ENCODE results near the gene DTNBP1. TPM values are rescaled to one million over a fixed set of nuclear protein-coding genes. Genes with fewer than 3 reads are reported as not detected.

Gene DTNBP1
- polyA plus RNA-seq, 1 experiment, result 19.1 TPM

GRCh38 chr6:15520626-15521203, 142.1 kb downstream of the DTNBP1 start:
- DNase-seq (ENCODE audit: low read depth), result no peak
- H3K4me3 ChIP-seq (ENCODE audit: low read depth, low read length), result no peak overlapping the region
- H3K36me3 ChIP-seq (ENCODE audit: control insufficient read depth, insufficient read depth, low read length), result peaks cover 36% of the 10 kb centered on the region
- H3K27me3 ChIP-seq (ENCODE audit: control insufficient read depth, insufficient read depth, low read length), result no peaks in the 10 kb centered on the region
- POLR2A ChIA-PET, result no interaction called here
- CTCF ChIA-PET, result interaction anchor here (1.2 kb wide), 1 partner anchor 13 kb away, joined by 4 read pairs; no protein-coding TSS in a partner anchor
- TF ChIP-seq, protein P1, sequence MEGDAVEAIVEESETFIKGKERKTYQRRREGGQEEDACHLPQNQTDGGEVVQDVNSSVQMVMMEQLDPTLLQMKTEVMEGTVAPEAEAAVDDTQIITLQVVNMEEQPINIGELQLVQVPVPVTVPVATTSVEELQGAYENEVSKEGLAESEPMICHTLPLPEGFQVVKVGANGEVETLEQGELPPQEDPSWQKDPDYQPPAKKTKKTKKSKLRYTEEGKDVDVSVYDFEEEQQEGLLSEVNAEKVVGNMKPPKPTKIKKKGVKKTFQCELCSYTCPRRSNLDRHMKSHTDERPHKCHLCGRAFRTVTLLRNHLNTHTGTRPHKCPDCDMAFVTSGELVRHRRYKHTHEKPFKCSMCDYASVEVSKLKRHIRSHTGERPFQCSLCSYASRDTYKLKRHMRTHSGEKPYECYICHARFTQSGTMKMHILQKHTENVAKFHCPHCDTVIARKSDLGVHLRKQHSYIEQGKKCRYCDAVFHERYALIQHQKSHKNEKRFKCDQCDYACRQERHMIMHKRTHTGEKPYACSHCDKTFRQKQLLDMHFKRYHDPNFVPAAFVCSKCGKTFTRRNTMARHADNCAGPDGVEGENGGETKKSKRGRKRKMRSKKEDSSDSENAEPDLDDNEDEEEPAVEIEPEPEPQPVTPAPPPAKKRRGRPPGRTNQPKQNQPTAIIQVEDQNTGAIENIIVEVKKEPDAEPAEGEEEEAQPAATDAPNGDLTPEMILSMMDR (IDR thresholded peaks at IDR 0.05; ENCODE audit: insufficient read depth, low read depth, low read length), result no peak

DNA sequence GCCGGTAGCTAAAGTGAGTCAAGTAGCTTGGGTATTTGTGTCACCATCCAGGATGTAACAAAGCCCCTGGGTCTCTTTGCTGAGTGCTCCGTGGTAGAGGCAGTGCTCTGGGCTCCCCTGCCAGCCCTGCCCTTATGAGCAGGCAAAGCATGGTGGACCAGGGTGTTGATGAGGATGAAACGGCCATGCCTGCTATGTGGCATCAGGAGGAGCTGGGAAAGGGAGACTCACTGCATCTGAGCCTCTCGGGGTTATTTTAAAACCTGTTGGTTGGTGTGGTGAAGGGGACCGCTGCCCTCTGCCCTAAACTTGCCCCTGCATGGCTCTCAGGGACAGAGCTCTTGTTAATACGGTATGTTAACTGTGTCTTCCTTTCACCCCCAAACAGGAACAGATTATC, 143.1 kb downstream of the DTNBP1 start:
- H3K27me3 ChIP-seq (ENCODE audit: control insufficient read depth, insufficient read depth, low read length), result no peaks in the 10 kb centered on the region
- H3K4me3 ChIP-seq (ENCODE audit: low read depth, low read length), result no peak overlapping the region
- CTCF ChIA-PET, result interaction anchor here (1.2 kb wide), 1 partner anchor 14 kb away, joined by 4 read pairs; no protein-coding TSS in a partner anchor
- TF ChIP-seq, protein P1 (IDR thresholded peaks at IDR 0.05; ENCODE audit: insufficient read depth, low read depth, low read length), result no peak
- peaks cover 36% of the 10 kb centered on the region for H3K36me3 ChIP-seq (ENCODE audit: control insufficient read depth, insufficient read depth, low read length)
- POLR2A ChIA-PET, result no interaction called here
- DNase-seq (ENCODE audit: low read depth), result no peak

DNA sequence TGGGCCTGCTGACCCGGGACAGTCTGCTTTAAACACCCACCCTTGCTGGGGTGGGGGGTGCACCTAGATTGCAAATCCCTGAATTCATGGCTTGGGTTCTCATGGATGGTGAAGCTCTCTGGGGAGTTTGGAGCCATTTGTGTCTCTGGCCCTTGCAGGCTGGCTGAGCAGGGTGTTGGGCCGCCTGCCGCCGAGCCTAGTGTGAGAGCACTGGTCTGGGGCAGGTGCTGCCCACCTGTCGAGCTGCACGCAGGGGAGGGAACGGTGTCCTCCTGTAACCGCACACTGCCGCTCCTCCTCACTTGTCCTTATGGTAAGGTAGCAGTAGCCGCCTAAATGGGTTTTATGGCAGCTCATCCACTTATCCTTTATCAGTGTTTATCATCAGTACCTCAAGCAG, 143.9 kb downstream of the DTNBP1 start:
- TF ChIP-seq, protein P1 (IDR thresholded peaks at IDR 0.05; ENCODE audit: insufficient read depth, low read depth, low read length), result no peak
- ChIA-PET POLR2A (no interaction called here), CTCF (no interaction called here)
- Histone ChIP-seq H3K27me3 (ENCODE audit: control insufficient read depth, insufficient read depth, low read length) (no peaks in the 10 kb centered on the region), H3K4me3 (ENCODE audit: low read depth, low read length) (no peak overlapping the region), H3K36me3 (ENCODE audit: control insufficient read depth, insufficient read depth, low read length) (peaks cover 32% of the 10 kb centered on the region)
- DNase-seq (ENCODE audit: low read depth), result no peak

GRCh38 chr6:15518057-15518456, 144.8 kb downstream of the DTNBP1 start:
- POLR2A ChIA-PET, result no interaction called here
- CTCF ChIA-PET, result no interaction called here
- no peak overlapping the region for H3K4me3 ChIP-seq (ENCODE audit: low read depth, low read length)
- H3K36me3 ChIP-seq (ENCODE audit: control insufficient read depth, insufficient read depth, low read length), result peaks cover 35% of the 10 kb centered on the region
- TF ChIP-seq, protein P1 (IDR thresholded peaks at IDR 0.05; ENCODE audit: insufficient read depth, low read depth, low read length), result no peak
- DNase-seq (ENCODE audit: low read depth), result no peak
- H3K27me3 ChIP-seq (ENCODE audit: control insufficient read depth, insufficient read depth, low read length), result no peaks in the 10 kb centered on the region

- CTCF ChIA-PET, result no interaction called here
- DNase-seq (ENCODE audit: low read depth), result no peak
- TF ChIP-seq, protein P1 (IDR thresholded peaks at IDR 0.05; ENCODE audit: insufficient read depth, low read depth, low read length), result no peak
Measured at GRCh38 chr6:15517600-15517999, 145.2 kb downstream of the DTNBP1 start.

More at GRCh38 chr6:15517600-15517999, 145.2 kb downstream of the DTNBP1 start:
- H3K4me3 ChIP-seq (ENCODE audit: low read depth, low read length), result no peak overlapping the region
- H3K36me3 ChIP-seq (ENCODE audit: control insufficient read depth, insufficient read depth, low read length), result peaks cover 37% of the 10 kb centered on the region
- POLR2A ChIA-PET, result no interaction called here
- no peaks in the 10 kb centered on the region for H3K27me3 ChIP-seq (ENCODE audit: control insufficient read depth, insufficient read depth, low read length)

Data from BJ (cell line).